GM19239 (cell line): ENCODE results near the gene CTNND2.

Source experiments
- DNase-seq: peaks from one replicate; pipeline ENCODE4 v3.0.0; 2011; ENCODE audit warnings: low spot score; ENCODE audit not compliant: insufficient read length
- FAIRE-seq: peaks from 2 replicates; lab custom pipeline; 2011; peaks lifted over from hg19 to GRCh38; lab: Jason Lieb, UNC

Gene CTNND2

GRCh38 chr5:11300736-11301135 lies 603.5 kb downstream of the CTNND2 start:
- no peak for FAIRE-seq

GRCh38 chr5:11298877-11299276 lies 605.4 kb downstream of the CTNND2 start:
- no peak for DNase-seq
- no peak for FAIRE-seq

More at GRCh38 chr5:11300736-11301135, 603.5 kb downstream of the CTNND2 start:
- no peak for DNase-seq

- DNase-seq: no peak
- FAIRE-seq: no peak
Measured at GRCh38 chr5:11293523-11293922, 610.7 kb downstream of the CTNND2 start.

GRCh38 chr5:11292648-11293356 lies 611.4 kb downstream of the CTNND2 start:
- FAIRE-seq (no peak), DNase-seq (no peak)

GRCh38 chr5:11289733-11290132 lies 614.5 kb downstream of the CTNND2 start:
- DNase-seq (no peak), FAIRE-seq (no peak)

GRCh38 chr5:11289208-11289607 lies 615.0 kb downstream of the CTNND2 start:
- no peak for DNase-seq
- no peak for FAIRE-seq

GRCh38 chr5:11281842-11282241 lies 622.4 kb downstream of the CTNND2 start:
- DNase-seq: no peak
- no peak for FAIRE-seq

GRCh38 chr5:11277323-11277722 lies 626.9 kb downstream of the CTNND2 start:
- no peak for FAIRE-seq

GRCh38 chr5:11273180-11273903 lies 630.9 kb downstream of the CTNND2 start:
- DNase-seq: no peak
- no peak for FAIRE-seq

More at GRCh38 chr5:11277323-11277722, 626.9 kb downstream of the CTNND2 start:
- no peak for DNase-seq

GRCh38 chr5:11269515-11269914 lies 634.7 kb downstream of the CTNND2 start:
- no peak for DNase-seq
- no peak for FAIRE-seq

- no peak for FAIRE-seq
- DNase-seq: no peak
Measured at GRCh38 chr5:11268891-11269290, 635.4 kb downstream of the CTNND2 start.

GRCh38 chr5:11266331-11266730 lies 637.9 kb downstream of the CTNND2 start:
- no peak for DNase-seq
- FAIRE-seq: no peak

GRCh38 chr5:11261241-11261640 lies 643.0 kb downstream of the CTNND2 start:
- no peak for DNase-seq
- no peak for FAIRE-seq

GRCh38 chr5:11258001-11258400 lies 646.2 kb downstream of the CTNND2 start:
- DNase-seq (no peak), FAIRE-seq (no peak)

GRCh38 chr5:11252523-11252922 lies 651.7 kb downstream of the CTNND2 start:
- FAIRE-seq (no peak), DNase-seq (no peak)

GRCh38 chr5:11252075-11252474 lies 652.2 kb downstream of the CTNND2 start:
- DNase-seq (no peak), FAIRE-seq (no peak)

- no peak for DNase-seq
- FAIRE-seq: no peak
Measured at GRCh38 chr5:11251247-11251646, 653.0 kb downstream of the CTNND2 start.

GRCh38 chr5:11248966-11249365 lies 655.3 kb downstream of the CTNND2 start:
- FAIRE-seq: no peak
- no peak for DNase-seq

- no peak for DNase-seq
Measured at GRCh38 chr5:11247224-11247623, 657.0 kb downstream of the CTNND2 start.

GRCh38 chr5:11240293-11241190 lies 663.7 kb downstream of the CTNND2 start:
- DNase-seq: no peak
- no peak for FAIRE-seq

More at GRCh38 chr5:11247224-11247623, 657.0 kb downstream of the CTNND2 start:
- FAIRE-seq: no peak
